ENCODE data around the gene TUT4.

- TF ChIP-seq CTCF (IDR thresholded peaks at IDR 0.05; ENCODE audit: poor library complexity, severe bottlenecking) (no peak), EZH2 (IDR thresholded peaks at IDR 0.05; ENCODE audit: borderline replicate concordance, insufficient read depth, low read length, poor library complexity, severe bottlenecking) (no peak), POLR2AphosphoS5 (IDR thresholded peaks at IDR 0.05) (no peak), REST (IDR thresholded peaks at IDR 0.05; ENCODE audit: borderline replicate concordance) (no peak), EP300 (conservative IDR thresholded peaks at IDR 0.05; ENCODE audit: poor library complexity, severe bottlenecking) (no peak), TAF1 (IDR thresholded peaks at IDR 0.05; ENCODE audit: low read depth) (no peak), SMC3 (conservative IDR thresholded peaks at IDR 0.05; ENCODE audit: poor library complexity) (no peak)
Measured at GRCh38 chr1:52592637-52593323, 39.9 kb upstream of the TUT4 start.
